Body of pancreas (tissue), 4 donors: ENCODE data around the gene CPLX3. TPM values are rescaled to one million over a fixed set of nuclear protein-coding genes. Genes with fewer than 3 reads are reported as not detected.
"Not testable (repeated sequence)": the region's sequence is repeated elsewhere in the genome, so short reads cannot be mapped to it uniquely, and the experiment has no call there.

Experiments used
- ATAC-seq: fragments of 150-250 bp; one replicate; pipeline ENCODE4 v1.9.1; 2016
- DNase-seq, 4 donors: peaks; one replicate each; pipeline ENCODE4 v3.0.0-alpha.2; 2019
- H3K27ac ChIP-seq, 4 donors: fragments of 200-600 bp; sonication (generic); 1 replicate in 3 of 4; 2 replicates in 1 of 4; pipeline versions ENCODE4 v1.5.1 to v1.6.1; 2016 to 2019; ENCODE audit warnings: mild to moderate bottlenecking in 1 of 4, mixed read lengths in 1 of 4, moderate library complexity in 1 of 4
- H3K27me3 ChIP-seq, 2 donors: fragments of 200-600 bp; sonication (generic); one replicate each; pipeline ENCODE4 v1.6.0; 2016; ENCODE audit warnings: mild to moderate bottlenecking in 1 of 2
- H3K36me3 ChIP-seq, 2 donors: fragments of 200-600 bp; sonication (generic); replicated peaks in 1 of 2; 2 replicates each; pipeline ENCODE4 v1.5.1; 2016; ENCODE audit warnings: low read depth in 2 of 2; ENCODE audit not compliant: insufficient read depth in 1 of 2
- H3K4me1 ChIP-seq: fragments of 200-600 bp; sonication (generic); one replicate; pipeline ENCODE4 v1.6.0; 2016
- H3K4me3 ChIP-seq, 2 donors: fragments of 200-600 bp; sonication (generic); 1 replicate in 1 of 2; 2 replicates in 1 of 2; pipeline ENCODE4 v1.5.1; 2016 to 2019
- H3K9me3 ChIP-seq, 3 donors: fragments of 200-600 bp; sonication (generic); 1 replicate in 2 of 3; 2 replicates in 1 of 3; pipeline ENCODE4 v1.5.1; 2016
- POLR2A ChIP-seq, 3 donors: fragments of 450-650 bp; IDR thresholded peaks; one replicate each; pipeline ENCODE4 v1.6.1; 2016; ENCODE audit warnings: antibody characterized with exemption in 3 of 3, mild to moderate bottlenecking in 2 of 3
- whole genome bisulfite sequencing, 2 donors: methylation state at CpG; one replicate each; pipeline ENCODE4 v1.1.5; 2017; 5-methylcytosine and 5-hydroxymethylcytosine counted together
- intact Hi-C: fragments of 100-400 bp; cut with DNase I; formaldehyde crosslinking; loops from one replicate; pipeline ENCODE4 v1.15.1; 2023
- total RNA-seq, 2 donors: library from RNA; depleted of rRNA; stranded (reverse); fragments of >200 nt; gene quantifications; one replicate each; pipeline ENCODE4 v1.1.0, GENCODE V29; 2016
- TF ChIP-seq, protein P1 (sequence below), 7 experiments: fragments of 450-650 bp in 4 of 7; fragments of 200-600 bp in 3 of 7; sonication (generic) in 3 of 7; IDR thresholded peaks; one replicate each; pipeline ENCODE4 v1.5.1; 2016 to 2019; ENCODE audit warnings: antibody characterized with exemption in 7 of 7

The CPLX3 gene
- total RNA-seq, 2 donors from 2014 or later: not detected

DNA sequence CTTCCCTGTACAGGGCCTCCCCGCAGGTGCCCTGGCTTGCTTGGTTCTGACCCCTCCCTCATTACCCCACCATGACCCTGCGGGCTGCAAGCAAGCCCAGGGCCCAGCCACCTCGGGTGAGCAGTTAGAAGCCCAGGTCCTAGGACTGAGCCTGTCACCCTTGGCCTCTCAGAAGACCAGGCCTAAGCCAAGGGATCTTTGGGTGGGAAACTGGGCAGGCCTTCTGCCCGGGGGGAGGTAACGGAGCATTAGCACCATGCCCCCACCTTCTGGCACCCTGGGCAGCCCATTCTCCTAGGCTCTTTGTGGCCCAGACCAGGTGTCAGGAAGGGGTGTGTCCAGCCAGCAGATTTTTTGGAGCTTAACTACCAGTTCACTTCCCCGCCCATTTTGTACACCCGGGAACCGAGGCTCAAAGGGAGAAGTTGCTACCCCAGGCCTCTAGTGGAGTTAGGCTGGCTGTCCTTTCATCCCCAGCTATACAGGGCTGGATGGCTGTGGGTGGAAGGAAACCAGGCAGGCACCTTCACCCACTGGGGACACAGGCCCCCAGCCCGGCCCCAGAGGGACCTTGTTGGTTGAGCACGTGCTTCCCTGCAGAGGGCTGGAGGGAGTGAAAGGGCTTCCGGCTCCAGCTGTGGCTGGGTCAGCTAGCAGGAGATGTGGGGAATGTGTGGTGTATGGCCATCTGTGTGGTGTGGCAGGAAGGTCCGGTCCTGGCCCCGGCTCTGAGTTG is 43.2 kb upstream of the CPLX3 start:
- Histone ChIP-seq H3K9me3 (no peaks in the 10 kb centered on the region), H3K27ac (peak overlapping the region in 3 of 4 donors; percentile 48 to 79 (median 67)), H3K36me3 (no peaks in the 10 kb centered on the region), H3K27me3 (no peaks in the 10 kb centered on the region), H3K4me3 (peak overlapping the region; percentile 65 to 80), H3K4me1 (peaks cover 44% of the 10 kb centered on the region)
- 14 to 25% methylated on average over 4 to 13 of the region's 13 CpGs for WGBS, 2 donors
- DNase-seq (peak in 1 of 4 donors; percentile 27), ATAC-seq (no peak)
- TF ChIP-seq, protein P1, sequence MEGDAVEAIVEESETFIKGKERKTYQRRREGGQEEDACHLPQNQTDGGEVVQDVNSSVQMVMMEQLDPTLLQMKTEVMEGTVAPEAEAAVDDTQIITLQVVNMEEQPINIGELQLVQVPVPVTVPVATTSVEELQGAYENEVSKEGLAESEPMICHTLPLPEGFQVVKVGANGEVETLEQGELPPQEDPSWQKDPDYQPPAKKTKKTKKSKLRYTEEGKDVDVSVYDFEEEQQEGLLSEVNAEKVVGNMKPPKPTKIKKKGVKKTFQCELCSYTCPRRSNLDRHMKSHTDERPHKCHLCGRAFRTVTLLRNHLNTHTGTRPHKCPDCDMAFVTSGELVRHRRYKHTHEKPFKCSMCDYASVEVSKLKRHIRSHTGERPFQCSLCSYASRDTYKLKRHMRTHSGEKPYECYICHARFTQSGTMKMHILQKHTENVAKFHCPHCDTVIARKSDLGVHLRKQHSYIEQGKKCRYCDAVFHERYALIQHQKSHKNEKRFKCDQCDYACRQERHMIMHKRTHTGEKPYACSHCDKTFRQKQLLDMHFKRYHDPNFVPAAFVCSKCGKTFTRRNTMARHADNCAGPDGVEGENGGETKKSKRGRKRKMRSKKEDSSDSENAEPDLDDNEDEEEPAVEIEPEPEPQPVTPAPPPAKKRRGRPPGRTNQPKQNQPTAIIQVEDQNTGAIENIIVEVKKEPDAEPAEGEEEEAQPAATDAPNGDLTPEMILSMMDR (IDR thresholded peaks at IDR 0.05): no peak
- no peak for TF ChIP-seq POLR2A (IDR thresholded peaks at IDR 0.05)
- intact Hi-C loops: no loop called here

DNA sequence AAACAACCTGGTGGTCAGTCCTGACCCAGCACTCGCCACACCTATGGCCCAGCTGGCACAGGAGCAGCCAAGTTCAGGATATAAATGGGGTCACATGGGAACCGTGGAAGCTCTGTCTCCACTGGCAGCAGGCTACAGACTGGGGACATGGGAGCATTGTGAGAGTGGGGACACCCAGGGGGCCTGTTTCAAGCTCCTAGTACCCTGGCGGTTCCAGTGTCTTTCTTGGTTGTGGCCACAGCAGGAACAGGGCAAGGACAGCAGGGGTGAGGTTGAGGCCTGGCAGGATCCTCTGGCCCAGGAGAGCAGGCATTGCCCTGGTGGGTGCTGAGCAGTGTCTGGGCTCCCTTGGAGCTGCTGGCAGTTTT is 42.6 kb upstream of the CPLX3 start:
- intact Hi-C loops: no loop called here
- Histone ChIP-seq H3K4me1 (peaks cover 44% of the 10 kb centered on the region), H3K27me3 (no peaks in the 10 kb centered on the region), H3K4me3 (no peak overlapping the region), H3K27ac (peak overlapping the region in 2 of 4 donors; percentile 67 to 79), H3K36me3 (no peaks in the 10 kb centered on the region), H3K9me3 (no peaks in the 10 kb centered on the region)
- no peak for ATAC-seq
- no peak for TF ChIP-seq POLR2A (IDR thresholded peaks at IDR 0.05)
- TF ChIP-seq, protein P1 (IDR thresholded peaks at IDR 0.05): no peak
- no peak for DNase-seq
- 32 to 52% methylated on average over 2 to 3 of the region's 3 CpGs for WGBS, 2 donors

DNA sequence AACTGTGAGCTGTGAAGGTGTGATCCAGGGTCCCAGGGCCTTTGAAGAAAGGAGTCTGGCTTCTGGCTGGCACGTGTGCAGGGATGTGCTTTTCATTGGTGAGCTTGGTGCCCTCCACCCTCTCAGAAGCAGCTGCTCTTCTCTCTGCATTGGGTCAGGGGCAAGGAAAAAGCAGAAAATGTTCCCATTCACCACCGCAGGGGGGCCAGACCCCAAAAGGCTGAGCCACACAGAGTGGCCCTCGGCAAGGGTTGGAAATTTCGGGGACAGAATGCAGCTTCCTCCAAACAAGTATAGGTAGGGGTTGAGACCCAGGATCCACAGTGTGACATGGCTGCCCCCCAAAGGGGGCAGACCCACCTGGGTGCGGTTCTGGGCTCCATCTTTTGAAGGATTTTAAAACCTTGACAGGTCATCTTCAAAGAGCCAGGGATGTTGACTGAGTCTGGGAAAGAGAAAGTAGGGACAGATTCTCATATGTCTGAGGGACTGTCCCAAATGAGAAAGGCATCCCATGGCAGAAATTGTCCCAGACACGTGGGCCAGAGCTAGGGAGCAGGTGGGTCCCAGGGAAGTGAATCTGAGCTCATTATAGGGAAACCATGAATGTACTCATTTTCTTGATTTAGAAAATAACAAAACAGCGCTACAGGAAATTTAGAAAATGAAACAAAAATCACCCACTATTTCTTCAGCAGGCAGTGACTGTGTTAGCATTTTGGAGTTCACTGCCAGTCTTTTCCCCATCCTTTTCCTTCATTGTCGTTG is 41.8 kb upstream of the CPLX3 start:
- Histone ChIP-seq H3K4me3 (no peak overlapping the region), H3K36me3 (no peaks in the 10 kb centered on the region), H3K4me1 (peaks cover 50% of the 10 kb centered on the region), H3K27me3 (no peaks in the 10 kb centered on the region), H3K27ac (no peak overlapping the region), H3K9me3 (no peaks in the 10 kb centered on the region)
- WGBS, 2 donors: 72 to 81% methylated on average over 6 to 8 of the region's 8 CpGs
- DNase-seq: no peak
- intact Hi-C loops: no loop called here
- TF ChIP-seq POLR2A (IDR thresholded peaks at IDR 0.05): no peak
- TF ChIP-seq, protein P1 (IDR thresholded peaks at IDR 0.05): no peak
- no peak for ATAC-seq

DNA sequence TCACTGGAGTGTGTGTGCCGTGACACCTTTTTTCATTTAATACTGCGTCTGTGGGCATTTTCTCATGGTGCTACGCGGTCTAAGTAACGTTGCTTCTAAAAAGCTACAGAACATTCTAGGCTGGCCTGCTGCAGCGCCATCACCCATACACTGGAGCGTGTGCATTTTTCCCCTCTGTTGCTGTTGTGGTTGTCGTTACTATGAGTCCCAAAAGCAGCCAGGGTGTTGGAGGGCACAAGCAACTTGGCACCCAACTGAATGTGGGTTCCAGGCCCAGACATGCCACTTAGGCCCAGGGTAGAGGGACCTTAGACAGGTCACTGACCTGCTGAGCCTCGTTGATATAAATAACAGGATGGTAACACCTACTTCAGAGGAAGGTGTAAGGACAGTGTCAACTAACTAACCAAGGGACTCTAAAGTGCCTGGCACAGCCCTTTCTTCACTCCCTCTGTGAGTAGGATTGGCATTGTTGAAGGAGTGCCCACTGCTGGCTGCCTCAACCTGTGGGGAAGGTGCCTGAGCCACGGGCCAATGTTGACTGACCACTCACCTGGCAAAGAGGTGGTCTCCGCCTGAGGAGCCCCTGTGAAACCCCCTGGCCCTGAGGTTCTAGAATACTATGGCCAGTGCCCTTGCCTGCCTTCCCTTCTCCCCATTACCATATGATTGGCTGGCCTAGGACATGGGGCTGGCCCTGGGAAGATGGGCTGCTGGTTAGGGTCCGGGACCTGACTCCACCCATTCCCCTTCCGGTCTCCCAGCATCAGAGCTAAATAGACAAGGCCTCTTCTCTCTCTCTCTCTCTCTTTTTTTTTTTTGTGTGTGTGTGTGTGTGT is 41.0 kb upstream of the CPLX3 start:
- WGBS, 2 donors: 78 to 82% methylated on average over 11 to 13 of the region's 13 CpGs
- ATAC-seq: no peak

DNA sequence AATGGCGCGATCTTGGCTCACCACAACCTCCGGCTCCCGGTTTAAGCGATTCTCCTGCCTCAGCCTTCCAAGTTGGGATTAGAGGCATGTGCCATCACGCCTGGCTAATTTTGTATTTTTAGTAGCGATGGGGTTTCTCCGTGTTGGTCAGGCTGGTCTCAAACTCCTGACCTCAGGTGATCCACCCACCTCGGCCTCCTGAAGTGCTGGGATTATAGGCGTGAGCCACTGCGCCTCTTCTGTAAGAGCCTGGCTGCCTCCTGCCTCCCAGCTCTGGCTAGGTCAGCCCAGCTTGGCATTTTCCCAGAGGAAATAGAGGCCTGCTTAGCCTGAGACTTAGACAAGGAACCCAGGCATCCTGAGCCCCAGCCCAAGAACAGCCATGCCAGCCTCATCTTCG is 40.3 kb upstream of the CPLX3 start:
- H3K4me3 ChIP-seq, DNase-seq: not testable (repeated sequence)

More for the DNA sequence above, 41.0 kb upstream of the CPLX3 start:
- TF ChIP-seq POLR2A (IDR thresholded peaks at IDR 0.05): no peak
- TF ChIP-seq, protein P1 (IDR thresholded peaks at IDR 0.05): no peak
- Histone ChIP-seq H3K36me3 (no peaks in the 10 kb centered on the region), H3K9me3 (no peaks in the 10 kb centered on the region), H3K27ac (no peak overlapping the region), H3K4me3 (no peak overlapping the region), H3K27me3 (no peaks in the 10 kb centered on the region), H3K4me1 (peaks cover 52% of the 10 kb centered on the region)
- intact Hi-C loops: no loop called here
- DNase-seq: no peak

More for the DNA sequence above, 40.3 kb upstream of the CPLX3 start:
- 86 to 87% methylated on average over 10 to 11 of the region's 12 CpGs for WGBS, 2 donors
- Histone ChIP-seq H3K27ac (peak overlapping the region in 1 of 4 donors; percentile 70), H3K4me1 (peaks cover 46% of the 10 kb centered on the region)
- H3K36me3 ChIP-seq, intact Hi-C loops, H3K27me3 ChIP-seq, H3K9me3 ChIP-seq, ATAC-seq: not testable (repeated sequence)
